Posterior vena cava (tissue), 2 donors: ENCODE measurements around the gene TMEM63A. TPM values are rescaled to one million over a fixed set of nuclear protein-coding genes. Genes with fewer than 3 reads are reported as not detected.

Source experiments
- microRNA-seq, 2 donors: library from miRNA; unstranded; fragments of <30 nt; microRNA quantifications; one replicate each; pipeline ENCODE4 v1.2.0, GENCODE V29; 2020 to 2021; ENCODE audit warnings: borderline microRNAs expressed in 2 of 2
- total RNA-seq, 2 donors: library from RNA; stranded (reverse); fragmentation: NEBNext Ultra II Directional; extraction: Animal tissue kit (Norgen Biotek cat#: 25700); gene quantifications; one replicate each; pipeline ENCODE4 v1.2.1, GENCODE V29; 2021
- donor health status: DM: yes; HTN: yes; CAD: no.
- donor health status: DM: yes; HTN: yes; CAD: no.

The TMEM63A gene
- total RNA-seq, 2 donors from 2014 or later, result 58.7 to 65.0 TPM

Small RNA genes within 50 kb of the gene (microRNA-seq; reads per million reads assigned to microRNA genes)
- gene MIR6741, result 0.65 to 0.78 reads per million in 2 donors

Other genes with a start within 250 kb of the TMEM63A start
- 100 to 1,000 TPM; 165 to 244 TPM for gene ENAH, start 229.3 kb downstream of the TMEM63A start, total RNA-seq
- gene SRP9, start 104.6 kb downstream of the TMEM63A start, total RNA-seq, result 100 to 1,000 TPM; 167 to 207 TPM
- gene EPHX1, start 72.3 kb downstream of the TMEM63A start, total RNA-seq, result 100 to 1,000 TPM in 1 of 2 donors, 10 to 100 TPM in 1; 58.9 to 113 TPM
- gene LEFTY1, start 6.8 kb upstream of the TMEM63A start, total RNA-seq, result under 1 TPM; 0.28 to 0.38 TPM
- gene PYCR2, start 41.9 kb upstream of the TMEM63A start, total RNA-seq, result 10 to 100 TPM; 41.7 to 45.9 TPM
- 1 to 10 TPM; 3.4 to 4.2 TPM for gene LEFTY2, start 58.8 kb upstream of the TMEM63A start, total RNA-seq
- gene SDE2, start 117.0 kb upstream of the TMEM63A start, total RNA-seq, result 10 to 100 TPM; 17.9 to 18.0 TPM
- gene H3-3A, start 180.3 kb upstream of the TMEM63A start, total RNA-seq, result 100 to 1,000 TPM; 303 to 370 TPM